ENCODE measurements around the gene EIF3K.
"Not testable (repeated sequence)": the region's sequence is repeated elsewhere in the genome, so short reads cannot be mapped to it uniquely, and the experiment has no call there.

EIF3K gene, protein sequence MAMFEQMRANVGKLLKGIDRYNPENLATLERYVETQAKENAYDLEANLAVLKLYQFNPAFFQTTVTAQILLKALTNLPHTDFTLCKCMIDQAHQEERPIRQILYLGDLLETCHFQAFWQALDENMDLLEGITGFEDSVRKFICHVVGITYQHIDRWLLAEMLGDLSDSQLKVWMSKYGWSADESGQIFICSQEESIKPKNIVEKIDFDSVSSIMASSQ

DNA sequence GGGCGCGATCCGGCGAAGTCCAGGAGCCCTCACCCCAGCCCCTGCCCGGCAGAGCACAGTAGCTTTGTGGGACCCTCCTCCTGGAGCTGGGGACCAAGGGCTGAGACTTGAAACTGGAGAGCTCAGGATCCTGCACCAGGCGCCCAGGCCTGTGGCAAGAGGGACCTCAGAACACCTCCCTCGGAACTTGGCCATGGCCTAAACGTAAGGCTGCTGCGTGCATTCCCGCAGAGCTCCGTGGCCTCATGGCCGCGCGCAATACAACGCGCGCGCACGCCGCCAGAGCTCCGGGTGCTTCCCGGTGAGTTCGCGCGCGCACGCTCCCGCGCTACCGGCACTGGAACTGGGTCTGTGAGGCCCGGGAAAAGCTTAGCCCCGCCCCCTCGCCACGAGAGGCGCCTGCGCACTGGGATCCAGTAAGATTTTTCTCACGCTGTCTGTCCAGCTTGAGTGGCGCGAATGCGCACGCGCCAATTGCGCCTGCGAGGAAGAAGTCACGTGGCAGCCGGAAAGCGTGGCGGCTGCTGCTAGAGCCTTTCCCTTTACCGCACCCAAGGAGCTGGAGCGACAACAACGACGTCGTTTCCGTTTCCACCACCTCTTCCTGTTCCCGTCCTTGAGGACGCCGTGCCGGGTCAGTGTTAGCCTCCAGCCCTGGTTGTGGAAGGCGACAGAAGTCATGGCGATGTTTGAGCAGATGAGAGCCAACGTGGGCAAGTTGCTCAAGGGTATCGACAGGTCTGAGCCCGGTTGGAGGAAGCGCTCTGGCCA, at the start of gene EIF3K:
Gene EIF3K, plus strand, starts transcription at position 599 of the 771 bp plus-strand sequence. Its CDS starts 81 bp downstream, at position 680.
- peak; percentile 98 for FAIRE-seq

DNA sequence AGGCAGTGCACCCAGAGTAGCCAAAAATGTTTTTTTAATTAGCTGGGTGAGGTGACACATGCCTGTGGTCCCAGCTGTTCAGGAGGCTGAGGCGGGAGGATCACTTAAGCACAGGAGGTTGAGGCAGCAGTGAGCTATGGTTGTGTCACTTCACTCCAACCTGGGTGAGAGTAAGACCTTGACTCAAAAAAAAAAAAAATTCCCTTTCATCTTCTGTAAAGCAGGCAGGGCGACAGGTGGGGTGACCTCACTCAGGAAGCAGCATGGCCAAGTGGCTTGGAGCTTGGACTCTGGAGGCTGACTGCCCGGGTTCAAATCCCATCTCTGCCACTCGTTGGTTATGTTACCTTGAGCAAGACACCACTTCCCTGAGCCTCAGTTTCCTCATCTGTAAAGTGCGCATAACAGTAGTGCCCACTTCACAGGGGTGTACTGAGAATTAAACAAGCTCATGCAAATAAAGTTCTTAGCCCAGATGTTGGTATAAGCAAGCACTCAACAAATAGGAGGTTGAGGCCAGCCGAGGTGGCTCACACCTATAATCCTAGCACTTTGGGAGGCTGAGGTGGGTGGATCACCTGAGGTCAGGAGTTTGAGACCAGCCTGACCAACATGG, 49.5 kb upstream of the EIF3K start:
- FAIRE-seq = no peak

DNA sequence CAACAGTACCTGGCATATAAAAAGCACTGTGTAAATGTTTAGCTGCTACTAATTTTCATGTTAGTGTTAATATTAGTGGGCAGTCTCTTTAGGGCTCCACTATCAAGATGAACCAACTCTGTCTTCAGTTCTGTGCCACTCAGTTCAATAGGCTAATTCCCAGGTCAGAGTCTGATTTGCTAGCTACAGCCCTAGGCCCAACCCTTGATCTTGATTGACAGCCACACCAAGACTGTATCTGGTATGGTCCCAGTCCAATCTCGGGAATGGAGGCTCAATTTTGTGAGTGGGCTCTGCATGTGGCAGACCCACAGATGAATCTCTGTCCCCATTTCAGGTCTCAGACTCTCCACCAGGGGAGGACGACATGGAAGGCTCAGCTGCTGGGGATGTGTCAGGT, 47.3 kb upstream of the EIF3K start:
- no peak for FAIRE-seq

DNA sequence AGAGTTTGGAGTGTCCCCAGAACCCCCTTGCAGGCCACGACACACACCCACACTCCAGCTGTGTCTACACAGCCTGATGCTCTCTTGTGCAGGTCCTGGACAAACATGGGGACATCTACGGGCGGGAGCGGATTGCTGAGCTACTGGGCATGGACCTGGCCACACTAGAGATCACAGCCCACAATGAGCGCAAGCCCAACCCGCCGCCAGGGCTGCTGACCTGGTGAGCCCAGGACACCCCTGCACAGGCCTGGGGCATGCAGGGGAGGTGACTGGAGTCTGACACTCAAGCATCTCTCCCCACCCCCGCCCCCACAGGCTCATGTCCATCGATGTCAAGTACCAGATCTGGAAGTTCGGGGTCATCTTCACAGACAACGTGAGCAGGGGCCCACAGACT, 41.2 kb upstream of the EIF3K start:
- no peak for FAIRE-seq

DNA sequence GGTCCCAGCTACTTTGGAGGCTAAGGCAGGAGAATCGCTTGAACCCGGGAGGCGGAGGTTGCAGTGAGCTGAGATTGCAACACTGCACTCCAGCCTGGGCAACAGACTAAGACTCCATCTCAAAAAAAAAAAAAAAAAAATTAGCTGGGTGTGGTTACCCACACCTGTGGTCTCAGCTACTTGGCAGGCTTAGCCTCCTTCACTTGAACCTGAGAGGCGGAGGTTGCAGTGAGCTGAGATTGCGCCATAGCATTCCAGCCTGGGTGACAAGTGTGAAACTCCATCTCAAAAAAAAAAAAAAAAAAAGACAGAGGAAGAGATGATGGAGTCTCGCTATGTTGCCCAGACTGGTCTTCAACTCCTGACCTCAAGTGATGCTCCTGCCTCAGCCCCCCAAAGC, 39.7 kb upstream of the EIF3K start:
- FAIRE-seq = not testable (repeated sequence)

DNA sequence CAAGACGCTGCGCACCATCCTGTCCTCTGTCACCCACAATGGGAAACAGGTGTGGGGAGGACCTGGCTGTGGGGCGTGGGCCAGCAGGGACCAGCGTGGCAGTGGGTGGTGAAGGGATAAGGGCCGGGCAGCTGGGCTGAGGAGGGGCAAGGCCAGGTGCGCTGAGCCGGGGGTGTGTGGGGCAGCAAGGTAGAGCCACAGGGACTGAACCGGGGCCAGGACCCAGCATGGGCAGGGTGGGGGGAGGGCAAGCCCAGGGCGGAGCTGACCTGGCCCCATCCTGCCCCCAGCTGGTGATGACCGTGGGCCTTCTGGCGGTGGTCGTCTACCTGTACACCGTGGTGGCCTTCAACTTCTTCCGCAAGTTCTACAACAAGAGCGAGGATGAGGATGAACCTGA, 38.9 kb upstream of the EIF3K start:
- FAIRE-seq = no peak

DNA sequence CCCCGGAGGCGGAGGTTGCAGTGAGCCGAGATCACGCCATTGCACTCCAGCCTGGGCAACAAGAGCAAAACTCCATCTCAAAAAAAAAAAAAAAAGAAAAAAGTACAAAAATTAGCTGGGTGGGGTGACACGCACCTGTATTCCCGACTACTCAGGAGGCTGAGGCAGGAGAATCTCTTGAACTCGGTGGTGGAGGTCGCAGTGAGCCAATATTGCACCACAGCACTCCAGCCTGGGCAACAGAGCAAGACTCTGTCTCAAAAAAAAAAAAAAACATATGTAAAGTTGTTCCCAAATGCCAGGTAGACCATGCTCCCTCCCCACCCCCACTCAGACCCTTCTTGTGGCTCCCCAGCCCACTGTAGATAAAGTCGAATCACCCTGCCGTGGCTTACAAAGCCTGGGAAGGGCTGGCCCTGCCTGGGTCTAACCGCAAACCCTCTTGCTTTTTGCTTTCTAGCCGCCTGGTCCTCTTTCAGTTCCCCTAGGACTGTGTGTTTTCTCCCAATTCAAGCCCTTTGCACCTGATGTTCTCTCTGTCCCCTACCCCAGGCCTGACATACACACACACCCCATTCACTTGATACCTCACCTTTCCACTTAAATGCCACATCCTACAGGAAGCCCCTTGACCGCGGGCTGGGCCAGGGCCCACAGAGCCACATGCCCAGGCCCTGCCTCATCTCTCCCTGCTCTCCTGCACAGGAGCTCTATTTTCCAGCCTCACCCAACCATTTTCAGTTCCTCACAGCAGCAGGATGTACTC, 35.6 kb upstream of the EIF3K start:
- no peak for FAIRE-seq

DNA sequence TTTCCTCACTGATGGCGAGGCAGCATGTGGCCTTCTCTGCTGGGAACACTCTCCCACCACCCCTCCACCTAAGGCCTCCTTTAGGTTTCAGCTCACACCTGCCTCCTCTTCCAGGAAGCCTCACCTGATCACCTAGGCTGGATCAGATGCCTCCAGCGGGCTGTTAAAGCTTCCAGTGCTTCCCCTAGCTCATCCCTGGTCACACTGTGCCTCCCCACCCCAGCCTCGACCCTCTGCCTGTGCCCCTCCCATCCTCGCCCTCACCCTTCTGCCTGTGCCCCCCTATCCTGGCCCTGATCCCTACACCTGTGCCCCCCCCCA, 35.0 kb upstream of the EIF3K start:
- no peak for FAIRE-seq

DNA sequence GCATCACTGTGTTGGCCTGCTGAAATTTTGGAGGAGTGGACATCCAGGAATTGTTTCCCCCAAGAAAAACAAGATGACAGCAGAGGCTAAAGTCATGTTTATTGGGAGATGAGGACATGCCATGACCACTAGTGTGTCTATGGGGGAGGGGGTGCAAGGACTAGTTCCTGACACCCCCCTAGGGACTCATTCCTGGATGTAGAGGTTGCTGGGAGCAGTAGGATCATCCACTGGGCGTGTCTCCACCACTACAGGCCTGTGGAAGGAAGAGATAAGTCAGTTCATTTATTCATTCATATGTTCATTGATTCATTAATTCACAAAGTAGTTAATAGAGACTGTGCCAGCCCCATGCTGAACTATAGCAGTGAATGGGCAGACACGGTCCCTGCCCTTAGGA, 31.4 kb upstream of the EIF3K start:
- no peak for FAIRE-seq

DNA sequence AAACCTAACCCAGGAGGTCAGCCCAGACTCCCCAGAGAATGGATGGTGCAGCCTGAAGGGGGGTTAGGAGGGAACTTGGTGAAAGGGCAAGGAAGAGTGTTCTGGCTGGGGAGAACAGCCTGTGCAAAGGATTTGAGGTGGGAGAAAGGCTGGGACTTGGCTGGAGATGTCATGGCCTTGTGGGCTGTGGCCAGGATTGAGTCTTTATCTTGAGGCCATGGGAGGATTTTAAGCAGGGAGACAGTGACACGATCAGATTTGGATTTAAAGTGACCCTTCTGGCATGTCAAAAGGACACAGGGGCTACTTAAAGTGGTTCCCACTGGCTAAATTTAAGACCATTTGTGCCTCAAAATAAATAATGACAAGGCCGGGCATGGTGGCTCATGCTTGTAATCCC, 30.9 kb upstream of the EIF3K start:
- no peak for FAIRE-seq

DNA sequence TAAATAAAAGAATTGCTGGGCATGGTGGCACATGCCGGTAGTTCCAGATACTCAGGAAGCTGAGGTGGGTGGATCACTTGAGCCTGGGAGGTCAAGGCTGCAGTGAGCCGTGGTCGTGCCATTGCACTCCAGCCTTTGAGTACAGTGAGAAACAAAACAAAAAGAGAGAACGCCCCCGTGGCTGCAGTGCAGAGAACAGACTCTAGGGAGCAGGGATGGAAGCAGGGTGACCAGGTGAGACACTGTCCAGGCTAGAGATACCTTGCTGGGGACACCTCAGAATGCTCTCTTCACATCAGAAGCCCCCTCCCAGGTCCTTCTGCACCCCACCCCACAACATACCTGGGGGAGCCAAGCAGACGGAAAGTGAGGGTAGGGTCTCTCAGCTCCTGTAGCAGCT, 26.0 kb upstream of the EIF3K start:
- no peak for FAIRE-seq

DNA sequence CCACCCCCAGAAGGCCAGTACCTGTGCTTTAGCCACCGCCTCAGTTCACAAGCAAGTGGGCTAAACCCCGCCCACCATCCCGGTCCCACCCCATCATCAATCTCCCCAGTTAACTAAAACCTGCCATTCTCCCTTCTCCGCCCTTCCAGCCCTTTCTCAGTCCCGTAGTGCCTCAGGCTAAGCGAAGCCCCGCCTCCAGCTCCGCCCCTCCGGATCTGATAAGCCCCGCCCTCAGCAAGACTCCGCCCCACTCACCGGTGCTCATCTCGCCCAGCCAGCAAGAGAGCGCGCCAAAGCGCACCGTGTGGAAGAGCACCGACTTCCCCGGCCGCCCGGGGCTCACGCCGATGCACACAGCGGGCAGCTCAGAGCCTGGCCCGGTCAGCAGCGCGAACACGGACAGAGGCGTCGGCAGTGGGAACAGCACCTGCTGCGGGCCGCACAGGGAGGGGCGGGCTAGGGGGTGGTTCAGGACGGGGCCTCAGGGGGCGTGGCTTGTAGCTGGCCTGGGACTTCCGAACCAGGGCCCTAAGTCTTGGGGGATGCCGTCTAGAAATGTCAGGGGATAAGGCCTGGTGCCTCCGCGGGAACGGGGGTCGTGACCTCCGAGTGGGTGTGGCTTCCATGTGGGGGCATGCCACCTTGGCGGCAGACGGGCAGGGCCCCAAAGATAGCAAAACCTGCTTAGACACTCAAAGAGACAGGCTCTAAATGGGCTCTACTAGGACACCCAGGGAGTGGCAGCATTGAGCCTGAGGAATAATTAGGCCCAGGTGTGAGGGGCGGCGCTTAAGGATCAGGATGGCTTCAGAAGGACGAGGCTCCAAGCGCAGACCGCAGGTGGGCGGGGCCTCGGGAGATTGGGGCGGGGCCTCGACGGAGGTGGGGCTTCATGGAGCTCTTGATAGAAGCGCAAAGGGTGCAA, 22.7 kb upstream of the EIF3K start:
- FAIRE-seq = peak; percentile 66

DNA sequence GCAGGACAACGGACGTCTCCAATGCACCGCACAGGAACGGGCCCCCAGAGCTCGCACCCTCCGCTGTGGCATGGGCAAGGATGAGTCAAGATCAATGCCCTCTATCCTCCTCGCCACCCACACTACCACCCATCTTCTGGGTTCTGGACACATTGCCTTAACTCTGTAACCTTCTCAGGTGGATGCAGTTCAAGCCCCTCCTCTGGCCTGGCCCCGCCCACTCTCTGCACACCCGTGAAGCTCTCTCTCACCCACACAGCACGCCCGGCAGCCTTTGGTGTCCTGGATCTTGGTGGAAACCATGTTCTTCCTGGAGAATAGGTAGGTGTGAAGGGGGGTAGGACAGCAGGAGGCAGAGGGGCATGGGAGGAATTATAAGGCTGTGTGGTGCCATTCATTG, 21.9 kb upstream of the EIF3K start:
- FAIRE-seq = no peak

DNA sequence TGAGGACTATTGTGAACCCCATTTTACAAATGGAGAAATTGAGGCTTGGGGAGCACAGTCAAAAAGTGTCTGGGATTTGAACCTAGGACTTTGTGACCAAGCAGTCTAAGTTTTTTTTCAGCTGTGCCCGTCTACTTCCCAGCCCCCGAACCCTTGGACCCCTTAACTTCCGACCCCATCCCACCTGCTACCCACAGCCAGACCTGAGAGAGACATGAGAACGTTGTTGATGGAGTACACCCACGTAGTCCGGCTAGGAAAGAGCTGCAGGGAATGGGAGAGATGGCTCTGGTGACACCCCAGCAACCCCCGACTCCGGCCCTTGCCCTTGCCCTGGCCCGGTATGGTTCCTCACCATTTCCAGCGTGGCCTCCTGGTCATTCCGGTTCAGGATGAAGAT, 19.3 kb upstream of the EIF3K start:
- FAIRE-seq = no peak

DNA sequence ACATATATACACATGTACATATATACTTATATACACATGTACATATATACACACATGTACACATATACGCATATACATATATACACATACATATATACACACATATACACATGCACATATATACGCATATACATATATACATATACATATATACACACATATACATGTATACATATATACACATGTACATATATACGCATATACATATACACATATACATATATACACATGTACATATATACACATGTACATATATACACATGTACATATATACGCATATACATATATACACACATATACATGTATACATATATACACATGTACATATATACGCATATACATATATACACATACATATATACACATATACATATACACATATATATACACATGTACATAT, 16.1 kb upstream of the EIF3K start:
- not testable (repeated sequence) for FAIRE-seq

DNA sequence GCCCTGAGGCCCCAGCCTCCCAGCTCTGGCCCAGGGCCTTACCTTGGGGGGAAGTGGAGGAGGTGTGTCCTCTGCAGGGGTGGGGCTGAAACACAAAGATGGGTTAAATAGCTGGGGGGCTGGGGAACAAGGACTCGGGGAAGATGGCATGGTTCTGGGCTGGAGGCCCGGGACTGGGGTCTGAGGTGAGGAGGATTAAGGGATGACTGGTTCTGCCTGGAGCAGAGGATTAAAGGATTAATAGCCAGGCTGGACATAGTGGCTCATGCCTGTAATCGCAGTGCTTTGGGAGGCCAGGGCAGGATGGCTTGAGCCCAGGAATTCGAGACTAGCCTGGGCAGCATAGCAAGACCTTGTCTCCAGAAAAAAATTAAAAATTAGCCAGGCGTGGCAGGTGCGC, 12.9 kb upstream of the EIF3K start:
- FAIRE-seq = no peak

DNA sequence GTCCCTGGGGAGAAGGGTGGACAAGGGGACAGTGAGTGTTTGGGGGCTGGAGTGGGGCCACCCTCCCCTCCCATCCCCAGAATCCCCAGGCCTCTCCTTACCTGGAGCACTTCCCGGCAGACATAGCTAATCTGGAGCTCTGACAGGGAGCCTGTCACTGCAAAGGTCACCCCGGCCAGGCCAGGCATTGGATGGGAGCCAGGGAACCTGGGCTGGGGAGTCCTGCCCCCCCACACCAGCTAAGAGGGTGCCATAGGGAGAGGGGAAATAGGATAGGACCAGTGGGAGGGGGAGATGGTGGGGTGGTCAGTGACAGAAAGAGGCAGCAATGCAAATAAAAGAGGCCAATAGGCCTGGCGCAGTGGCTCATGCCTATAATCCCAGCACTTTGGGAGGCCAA, 4.7 kb upstream of the EIF3K start:
- no peak for FAIRE-seq

DNA sequence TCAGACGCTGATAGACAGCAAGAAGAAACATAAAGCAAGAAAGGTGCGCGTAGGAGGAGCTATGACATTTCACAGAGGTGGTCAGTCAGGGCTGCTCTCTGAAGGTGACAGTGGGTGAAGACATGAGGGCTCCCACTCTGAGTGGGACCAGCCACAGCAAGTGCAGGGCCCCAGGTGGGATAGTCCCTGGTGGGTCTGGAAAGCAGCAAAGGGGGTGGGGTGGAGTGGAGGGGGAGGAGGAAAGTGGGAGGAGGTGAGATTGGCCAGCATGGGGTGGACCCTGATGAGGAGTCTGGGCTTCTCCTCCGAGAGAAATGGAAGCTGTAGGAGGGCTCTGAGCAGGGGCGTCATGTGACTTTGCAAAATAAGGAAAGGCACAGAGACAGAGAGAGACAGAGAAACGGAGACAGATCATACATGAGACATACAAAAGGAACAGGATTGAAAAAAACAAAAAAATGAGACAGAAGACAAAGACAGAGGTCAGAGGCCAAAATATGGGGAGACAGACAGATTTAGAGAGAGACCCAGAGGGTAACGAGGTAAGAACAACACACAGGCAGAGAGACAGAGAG, 3.9 kb upstream of the EIF3K start:
- FAIRE-seq = no peak

DNA sequence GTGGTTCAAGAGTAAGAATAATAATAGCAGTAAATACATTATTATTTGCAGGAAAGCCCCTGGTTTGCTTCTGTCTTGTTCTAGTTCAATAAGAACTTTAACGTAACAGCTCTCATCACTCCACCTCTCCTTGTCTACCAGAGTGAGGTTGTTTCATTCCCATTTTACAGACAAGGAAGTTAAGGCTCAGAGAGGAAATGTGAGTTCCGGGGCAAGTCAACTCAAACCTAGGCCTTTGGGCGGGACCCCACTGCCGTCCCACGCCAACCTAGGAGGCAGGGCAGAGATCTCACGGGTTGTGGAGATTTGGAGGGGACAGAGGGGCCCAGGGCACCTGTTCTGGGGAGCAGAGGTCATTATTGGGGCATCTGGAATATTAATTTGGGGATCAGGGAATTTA, 2.7 kb upstream of the EIF3K start:
- no peak for FAIRE-seq

DNA sequence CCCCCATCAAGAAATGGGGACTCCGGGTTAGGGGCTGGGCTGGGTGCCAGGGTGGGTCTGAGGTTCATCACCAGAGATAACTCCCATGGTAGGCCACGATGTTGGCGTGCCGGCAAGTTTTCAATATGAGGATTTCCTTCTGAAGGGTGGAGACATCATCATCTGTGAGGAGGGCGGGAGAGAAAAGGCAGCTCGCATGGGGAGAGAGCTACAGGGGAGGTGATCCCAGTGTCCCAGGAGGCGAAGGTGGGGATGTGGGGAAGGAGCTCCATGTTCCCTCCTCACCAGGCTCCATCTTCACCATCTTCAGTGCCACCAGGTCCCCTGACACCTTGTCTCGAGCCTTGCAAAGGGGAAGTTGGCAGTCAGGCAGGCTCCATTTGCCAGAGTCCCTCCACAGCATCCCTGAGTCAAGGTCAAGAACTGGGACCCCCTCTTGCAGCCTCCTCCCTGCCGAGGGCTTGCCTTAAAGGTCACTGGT, 1.7 kb upstream of the EIF3K start:
- FAIRE-seq = no peak

DNA sequence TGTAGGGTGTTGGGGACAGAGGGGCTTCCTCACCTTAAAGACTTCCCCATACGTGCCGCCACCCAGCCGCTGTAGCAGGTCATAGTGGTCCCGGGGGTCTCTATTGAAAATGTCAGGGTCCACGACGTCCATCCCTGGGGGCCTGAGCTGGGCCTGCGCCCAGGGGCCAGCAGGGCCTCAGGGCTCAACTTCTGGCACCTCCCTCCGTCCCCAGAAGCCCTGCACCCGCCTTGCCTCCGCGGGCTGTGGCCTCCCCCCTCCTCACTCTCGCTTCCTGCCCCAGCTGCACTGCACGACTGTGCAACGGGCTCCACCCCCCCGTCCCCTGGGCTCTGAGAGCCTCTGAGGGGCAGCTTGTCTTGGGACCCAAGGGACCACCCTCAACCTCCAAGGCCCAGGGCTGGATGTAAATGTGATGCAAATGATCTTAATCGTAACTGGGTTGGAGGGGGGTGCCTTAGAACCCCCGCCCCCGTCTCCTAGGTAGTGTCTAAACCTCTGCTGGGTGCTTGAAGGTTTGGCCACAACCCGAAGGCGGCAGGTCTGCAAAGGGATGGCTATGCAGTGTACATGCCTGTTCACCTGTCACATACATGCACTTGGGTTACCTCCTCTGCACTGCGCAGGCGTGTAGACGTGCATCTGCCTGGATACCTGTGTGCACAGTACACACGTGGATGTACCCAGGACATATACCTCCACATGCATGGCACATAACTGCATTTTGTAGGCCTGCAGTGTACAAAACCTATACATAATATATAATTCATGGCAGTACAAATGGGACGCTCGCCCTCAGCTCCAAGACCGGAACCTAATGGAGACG, 1.0 kb upstream of the EIF3K start, which contains the start of gene MAP4K1:
Gene MAP4K1, minus strand, starts transcription at position 190 of the 826 bp plus-strand sequence. Its CDS starts 58 bp downstream, at position 132.
- FAIRE-seq = no peak
